GM21786 (cell line): ENCODE data around the gene SLC66A2.

Experiments used
- ATAC-seq: cut with Tn5 transposase; IDR thresholded peaks from one replicate; pipeline ENCODE4 v1.9.1; 2021; ENCODE audit not compliant: unreplicated experiment

Gene SLC66A2

GRCh38 chr18:79921984-79922965, 29.2 kb downstream of the SLC66A2 start:
- no peak for ATAC-seq

- no peak for ATAC-seq
These were observed 32.4 kb downstream of the SLC66A2 start for GRCh38 chr18:79919089-79919488.

- no peak for ATAC-seq
These were observed 32.8 kb downstream of the SLC66A2 start for GRCh38 chr18:79918615-79919011.

GRCh38 chr18:79917853-79918614, 33.4 kb downstream of the SLC66A2 start:
- no peak for ATAC-seq

GRCh38 chr18:79917169-79917852, 34.1 kb downstream of the SLC66A2 start:
- ATAC-seq: no peak

- no peak for ATAC-seq
These were observed 34.8 kb downstream of the SLC66A2 start for GRCh38 chr18:79916546-79917168.

GRCh38 chr18:79916128-79916494, 35.3 kb downstream of the SLC66A2 start:
- no peak for ATAC-seq

- ATAC-seq: no peak
These were observed 36.0 kb downstream of the SLC66A2 start for GRCh38 chr18:79915161-79916127.

GRCh38 chr18:79914614-79915160, 36.8 kb downstream of the SLC66A2 start:
- ATAC-seq: no peak

GRCh38 chr18:79912994-79913831, 38.2 kb downstream of the SLC66A2 start:
- no peak for ATAC-seq

GRCh38 chr18:79912409-79912991, 39.0 kb downstream of the SLC66A2 start:
- no peak for ATAC-seq

- ATAC-seq: no peak
These were observed 39.8 kb downstream of the SLC66A2 start for GRCh38 chr18:79911344-79912270.

GRCh38 chr18:79910563-79911343, 40.7 kb downstream of the SLC66A2 start:
- no peak for ATAC-seq

- no peak for ATAC-seq
These were observed 44.7 kb downstream of the SLC66A2 start for GRCh38 chr18:79906706-79907105.

GRCh38 chr18:79905993-79906392, 45.5 kb downstream of the SLC66A2 start:
- peak; percentile 52 for ATAC-seq

- no peak for ATAC-seq
These were observed 46.0 kb downstream of the SLC66A2 start for GRCh38 chr18:79905389-79905911.
